IPS DF 6.9 (cell line): ENCODE measurements around the gene MMP14.

Source experiments
- DNase-seq: peaks from one replicate; pipeline ENCODE4 v3.0.0-alpha.2; 2013; ENCODE audit warnings: low read depth, low spot score
- H3K27ac ChIP-seq: one replicate; pipeline ENCODE4 v1.5.1; 2013; ENCODE audit warnings: low read length, control low read depth
- H3K27me3 ChIP-seq: 2 replicates; pipeline ENCODE4 v1.6.1; 2013; ENCODE audit warnings: mild to moderate bottlenecking, low read length; ENCODE audit not compliant: control insufficient read depth, insufficient read depth
- H3K36me3 ChIP-seq: 2 replicates; pipeline ENCODE4 v1.6.1; 2013; ENCODE audit warnings: low read length; ENCODE audit not compliant: control insufficient read depth, insufficient read depth
- H3K4me1 ChIP-seq: 2 replicates; pipeline ENCODE4 v1.6.1; 2013; ENCODE audit warnings: low read length; ENCODE audit not compliant: control insufficient read depth, insufficient read depth
- H3K4me3 ChIP-seq: 2 replicates; pipeline ENCODE4 v1.5.1; 2013; ENCODE audit warnings: mild to moderate bottlenecking, low read length
- H3K9me3 ChIP-seq: 2 replicates; pipeline ENCODE4 v1.6.1; 2013; ENCODE audit warnings: low read length, inconsistent platforms; ENCODE audit not compliant: control insufficient read depth, insufficient read depth
- WGBS: extraction: QIAGEN DNeasy Blood & Tissue Kit; methylation state at CpG from one replicate; pipeline ENCODE4 v1.1.7; 2013; ENCODE audit warnings: mixed read lengths, missing lambda C conversion rate; ENCODE audit not compliant: insufficient read length, insufficient coverage; 5-methylcytosine and 5-hydroxymethylcytosine counted together

MMP14 gene

DNA sequence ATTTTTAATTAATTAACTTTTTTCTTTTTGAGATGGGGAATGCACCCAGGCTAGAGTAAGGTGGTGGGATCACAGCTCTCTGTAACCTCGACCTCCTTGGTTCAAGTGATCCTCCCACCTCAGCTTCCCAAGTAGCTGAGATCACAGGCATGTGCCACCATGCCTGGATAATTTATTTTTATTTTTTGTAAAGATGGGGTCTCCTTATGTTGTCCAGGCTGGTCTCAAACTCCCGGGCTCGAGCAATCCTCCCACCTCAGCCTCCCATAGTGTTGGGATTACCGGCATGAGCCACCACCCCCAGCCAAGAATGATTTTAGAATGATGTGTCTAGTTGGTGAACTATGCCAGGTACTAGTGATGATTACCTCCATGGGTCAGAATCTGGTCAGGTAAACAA, 28.6 kb downstream of the MMP14 start:
- no peak overlapping the region for H3K4me3 ChIP-seq

DNA sequence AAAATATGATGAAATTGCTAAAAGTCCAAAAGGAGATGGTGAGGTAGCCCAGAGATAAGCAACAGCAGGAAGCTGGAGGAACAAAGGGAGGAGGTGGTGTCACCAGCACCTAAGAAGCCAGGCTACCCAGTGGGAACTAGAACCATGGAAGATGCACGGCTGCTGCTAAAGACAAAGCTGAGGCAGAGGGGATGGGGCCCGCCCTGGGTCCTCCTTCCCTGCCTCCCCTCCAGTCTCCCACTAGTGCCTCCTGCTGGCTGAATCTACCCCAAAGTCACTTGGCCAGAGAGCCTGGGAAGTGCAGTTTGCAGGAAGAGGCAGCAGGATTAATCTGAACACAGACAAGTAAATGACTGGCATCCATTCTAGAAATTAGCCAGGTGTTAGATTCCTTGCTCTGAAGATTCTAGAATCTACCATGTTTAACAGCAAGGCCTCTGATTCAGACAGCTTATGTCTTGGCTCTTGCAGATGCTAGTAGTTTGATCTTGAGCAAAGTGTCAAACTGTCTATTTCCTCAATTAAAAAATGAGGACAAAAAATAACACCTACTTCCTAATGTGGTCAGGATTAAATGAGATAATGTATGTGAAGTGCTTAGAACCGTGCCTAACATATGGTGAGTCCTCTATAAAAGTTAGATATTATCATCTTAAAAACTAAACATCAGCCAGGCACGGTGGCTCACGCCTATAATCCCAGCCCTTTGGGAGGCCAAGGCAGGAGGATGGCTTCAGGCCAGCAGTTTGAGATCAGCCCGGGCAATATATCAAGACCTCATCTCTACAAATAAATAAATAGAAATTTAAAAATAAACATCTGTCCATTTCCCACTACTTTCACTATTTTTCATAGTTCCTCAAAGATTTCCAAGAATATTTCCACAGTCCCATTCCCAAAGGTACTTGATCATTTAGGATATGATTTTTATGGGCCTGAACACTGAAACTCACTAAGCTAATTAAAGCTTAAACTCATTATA, 29.3 kb downstream of the MMP14 start:
- no peak for DNase-seq

More for the DNA sequence above, 28.6 kb downstream of the MMP14 start:
- Histone ChIP-seq H3K36me3 (no peaks in the 10 kb centered on the region), H3K27me3 (no peaks in the 10 kb centered on the region), H3K4me1 (no peaks in the 10 kb centered on the region), H3K27ac (no peak overlapping the region), H3K9me3 (no peaks in the 10 kb centered on the region)
- no peak for DNase-seq
- no CpG with 5 or more reads among the region's 4 CpGs for WGBS

DNA sequence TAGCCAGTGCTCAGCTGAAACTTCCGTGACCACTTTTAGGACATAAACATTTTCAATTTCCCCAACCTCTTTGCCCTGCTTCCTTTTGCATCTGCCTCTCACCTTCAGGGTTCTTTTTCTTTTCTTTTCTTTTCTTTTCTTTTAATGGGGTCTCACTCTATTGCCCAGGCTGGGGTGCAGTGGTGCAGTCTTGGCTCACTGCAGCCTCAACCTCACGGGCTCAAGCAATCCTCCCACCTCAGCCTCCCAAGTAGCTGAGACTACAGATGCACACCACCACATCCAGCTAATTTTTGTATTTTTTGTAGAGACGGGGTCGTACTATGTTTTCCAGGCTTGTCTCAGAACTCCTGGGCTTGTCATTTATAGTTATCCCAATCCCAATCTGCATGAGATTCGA, 30.5 kb downstream of the MMP14 start:
- H3K4me1 ChIP-seq, result no peaks in the 10 kb centered on the region
- no peak overlapping the region for H3K27ac ChIP-seq
- no peaks in the 10 kb centered on the region for H3K36me3 ChIP-seq
- H3K9me3 ChIP-seq, result no peaks in the 10 kb centered on the region
- DNase-seq, result no peak
- H3K27me3 ChIP-seq, result no peaks in the 10 kb centered on the region
- no peak overlapping the region for H3K4me3 ChIP-seq
- no CpG with 5 or more reads among the region's 5 CpGs for WGBS

More for the DNA sequence above, 29.3 kb downstream of the MMP14 start:
- Histone ChIP-seq H3K27me3 (no peaks in the 10 kb centered on the region), H3K4me1 (no peaks in the 10 kb centered on the region), H3K27ac (no peak overlapping the region), H3K4me3 (no peak overlapping the region), H3K36me3 (no peaks in the 10 kb centered on the region), H3K9me3 (no peaks in the 10 kb centered on the region)
- no CpG with 5 or more reads among the region's 6 CpGs for WGBS

DNA sequence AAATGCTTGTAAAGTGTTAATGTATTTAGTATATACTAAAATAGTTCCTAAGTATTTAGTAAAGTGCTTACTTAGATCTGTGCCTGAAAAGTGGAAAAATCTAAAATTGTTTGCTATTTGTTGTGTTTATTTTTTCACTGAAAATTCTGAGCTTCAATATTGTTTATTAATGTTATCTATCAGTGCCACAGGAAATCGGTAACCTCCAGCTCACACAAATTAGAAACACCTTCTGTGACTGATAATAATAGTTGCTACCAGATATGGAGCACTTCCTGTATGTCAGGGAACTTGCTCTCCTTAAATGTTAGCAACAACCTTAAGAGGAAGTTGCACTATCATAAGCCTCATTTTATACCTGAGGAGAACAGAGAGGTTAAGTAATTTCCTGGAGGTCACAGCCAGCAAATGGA, 34.4 kb downstream of the MMP14 start:
- H3K9me3 ChIP-seq, result no peaks in the 10 kb centered on the region
- peak overlapping the region; percentile 94; the same call in 1 of the 2 replicates for H3K4me3 ChIP-seq
- peaks cover 5% of the 10 kb centered on the region; the same call in 1 of the 2 replicates for H3K36me3 ChIP-seq
- WGBS, result no CpG with 5 or more reads among the region's 1 CpG
- H3K27ac ChIP-seq, result no peak overlapping the region
- DNase-seq, result no peak
- H3K4me1 ChIP-seq, result no peaks in the 10 kb centered on the region
- H3K27me3 ChIP-seq, result no peaks in the 10 kb centered on the region

DNA sequence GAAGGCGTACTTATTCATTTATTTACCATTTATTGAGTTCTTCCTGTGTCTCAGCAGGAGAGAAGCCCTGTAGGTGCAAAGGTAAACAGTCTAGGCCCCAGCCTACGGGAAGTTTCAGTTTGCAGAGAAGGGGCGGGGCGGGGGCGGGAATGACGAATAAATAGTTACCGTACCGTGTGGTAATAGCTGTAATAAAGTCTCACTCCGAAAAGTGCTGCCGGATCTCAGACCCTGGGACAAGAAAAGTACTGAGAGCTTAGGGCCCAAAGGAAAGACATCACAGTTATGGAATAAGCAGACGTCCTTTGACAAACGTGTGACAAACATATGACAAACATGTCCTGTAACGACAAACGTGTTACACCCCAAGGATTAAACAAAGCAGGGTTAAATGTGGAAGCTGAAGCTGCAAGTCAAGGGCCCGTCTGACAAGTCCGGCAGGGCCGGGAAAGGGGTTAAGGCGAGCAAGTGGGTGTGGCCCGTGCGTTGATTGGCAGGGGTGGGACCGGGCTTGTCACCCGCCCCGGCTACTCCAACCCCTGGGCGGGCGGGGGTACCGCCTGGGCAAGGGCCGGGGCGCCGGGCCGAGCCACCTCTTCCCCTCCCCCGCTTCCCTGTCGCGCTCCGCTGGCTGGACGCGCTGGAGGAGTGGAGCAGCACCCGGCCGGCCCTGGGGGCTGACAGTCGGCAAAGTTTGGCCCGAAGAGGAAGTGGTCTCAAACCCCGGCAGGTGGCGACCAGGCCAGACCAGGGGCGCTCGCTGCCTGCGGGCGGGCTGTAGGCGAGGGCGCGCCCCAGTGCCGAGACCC, 35.0 kb downstream of the MMP14 start, which contains the start of gene LRP10:
TSS of gene LRP10 (plus strand) at position 517 of the 809 bp plus-strand sequence. CDS start 564 bp downstream, outside the sequence.
- Histone ChIP-seq H3K4me3 (peak within 1 kb of the TSS; percentile 94), H3K36me3 (peaks cover 10% of the 10 kb centered on the region; the same call in 1 of the 2 replicates), H3K27ac (no peak within 1 kb of the TSS), H3K9me3 (no peaks in the 10 kb centered on the region), H3K27me3 (no peaks in the 10 kb centered on the region), H3K4me1 (no peaks in the 10 kb centered on the region)
- DNase-seq, result no peak
- WGBS, result no CpG with 5 or more reads among the region's 50 CpGs

DNA sequence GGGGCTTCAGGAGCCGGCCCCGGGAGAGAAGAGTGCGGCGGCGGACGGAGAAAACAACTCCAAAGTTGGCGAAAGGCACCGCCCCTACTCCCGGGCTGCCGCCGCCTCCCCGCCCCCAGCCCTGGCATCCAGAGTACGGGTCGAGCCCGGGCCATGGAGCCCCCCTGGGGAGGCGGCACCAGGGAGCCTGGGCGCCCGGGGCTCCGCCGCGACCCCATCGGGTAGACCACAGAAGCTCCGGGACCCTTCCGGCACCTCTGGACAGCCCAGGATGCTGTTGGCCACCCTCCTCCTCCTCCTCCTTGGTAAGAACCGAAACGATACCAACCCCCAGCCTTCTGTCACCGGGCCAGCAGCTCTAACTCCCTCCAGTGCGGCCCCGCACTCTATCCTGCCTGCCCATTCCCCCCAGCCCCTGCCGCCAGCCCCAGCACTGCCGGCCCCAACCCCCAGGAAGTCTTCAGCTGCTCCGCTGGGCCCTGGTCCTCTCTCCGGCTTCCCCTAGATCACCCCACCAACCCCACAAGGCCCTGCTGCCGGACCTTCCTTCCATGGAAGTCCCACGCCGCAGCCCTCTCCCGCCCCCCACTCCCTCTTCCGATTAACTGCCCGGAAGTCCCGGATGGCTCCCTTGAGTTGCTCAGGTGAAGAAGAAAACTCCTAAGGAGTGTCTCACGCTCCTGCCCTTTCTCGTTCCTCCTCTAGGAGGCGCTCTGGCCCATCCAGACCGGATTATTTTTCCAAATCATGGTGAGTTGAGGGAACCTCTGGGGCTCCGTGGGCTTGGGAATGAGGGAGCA, 35.8 kb downstream of the MMP14 start:
- WGBS, result no CpG with 5 or more reads among the region's 45 CpGs
- H3K27ac ChIP-seq, result no peak overlapping the region
- no peaks in the 10 kb centered on the region for H3K4me1 ChIP-seq
- H3K27me3 ChIP-seq, result no peaks in the 10 kb centered on the region
- H3K9me3 ChIP-seq, result no peaks in the 10 kb centered on the region
- peak overlapping the region; percentile 94 for H3K4me3 ChIP-seq
- no peak for DNase-seq
- H3K36me3 ChIP-seq, result peaks cover 10% of the 10 kb centered on the region; the same call in 1 of the 2 replicates

DNA sequence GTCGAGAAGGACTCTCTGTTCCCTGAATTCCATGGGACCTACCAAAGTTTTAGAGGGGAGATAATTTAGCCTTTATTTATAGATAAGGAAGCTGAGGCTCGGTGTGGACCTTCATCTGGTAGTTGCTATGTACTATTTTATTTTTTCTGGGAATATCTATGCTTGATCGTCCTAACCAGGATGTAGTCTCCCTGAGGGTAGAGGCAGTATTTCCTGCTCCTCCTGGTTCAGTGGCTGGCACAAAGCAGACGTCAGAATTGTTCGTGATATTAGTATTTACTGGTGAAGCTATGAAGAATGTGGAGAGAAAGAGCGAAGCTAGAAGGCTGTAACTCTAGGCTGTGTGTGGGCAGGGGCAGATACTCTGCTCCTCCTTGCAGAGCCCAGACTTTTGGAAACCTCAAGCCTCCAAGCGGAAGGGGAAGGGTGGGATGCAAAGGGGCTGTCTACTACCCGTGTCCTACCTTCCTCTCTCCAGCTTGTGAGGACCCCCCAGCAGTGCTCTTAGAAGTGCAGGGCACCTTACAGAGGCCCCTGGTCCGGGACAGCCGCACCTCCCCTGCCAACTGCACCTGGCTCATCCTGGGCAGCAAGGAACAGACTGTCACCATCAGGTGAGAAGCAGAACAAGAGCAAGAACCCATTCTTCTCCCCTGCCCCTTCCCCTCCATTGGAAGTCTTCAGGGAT, 36.6 kb downstream of the MMP14 start:
- Histone ChIP-seq H3K27ac (no peak overlapping the region), H3K4me3 (no peak overlapping the region; the same call in 1 of the 2 replicates), H3K9me3 (no peaks in the 10 kb centered on the region), H3K36me3 (peaks cover 10% of the 10 kb centered on the region; the same call in 1 of the 2 replicates), H3K27me3 (no peaks in the 10 kb centered on the region), H3K4me1 (no peaks in the 10 kb centered on the region)
- no CpG with 5 or more reads among the region's 10 CpGs for WGBS
- no peak for DNase-seq

DNA sequence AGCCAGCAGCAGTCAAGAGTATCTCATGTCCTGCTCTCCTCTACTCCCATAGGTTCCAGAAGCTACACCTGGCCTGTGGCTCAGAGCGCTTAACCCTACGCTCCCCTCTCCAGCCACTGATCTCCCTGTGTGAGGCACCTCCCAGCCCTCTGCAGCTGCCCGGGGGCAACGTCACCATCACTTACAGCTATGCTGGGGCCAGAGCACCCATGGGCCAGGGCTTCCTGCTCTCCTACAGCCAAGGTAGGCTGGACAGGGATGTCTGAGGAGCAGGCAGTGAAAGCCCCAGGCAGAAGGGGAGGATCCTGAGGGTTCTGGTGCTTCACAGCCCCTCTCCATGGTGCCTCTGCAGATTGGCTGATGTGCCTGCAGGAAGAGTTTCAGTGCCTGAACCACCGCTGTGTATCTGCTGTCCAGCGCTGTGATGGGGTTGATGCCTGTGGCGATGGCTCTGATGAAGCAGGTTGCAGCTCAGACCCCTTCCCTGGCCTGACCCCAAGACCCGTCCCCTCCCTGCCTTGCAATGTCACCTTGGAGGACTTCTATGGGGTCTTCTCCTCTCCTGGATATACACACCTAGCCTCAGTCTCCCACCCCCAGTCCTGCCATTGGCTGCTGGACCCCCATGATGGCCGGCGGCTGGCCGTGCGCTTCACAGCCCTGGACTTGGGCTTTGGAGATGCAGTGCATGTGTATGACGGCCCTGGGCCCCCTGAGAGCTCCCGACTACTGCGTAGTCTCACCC, 38.8 kb downstream of the MMP14 start:
- Histone ChIP-seq H3K27ac (no peak overlapping the region), H3K4me3 (no peak overlapping the region), H3K36me3 (peaks cover 10% of the 10 kb centered on the region; the same call in 1 of the 2 replicates), H3K27me3 (no peaks in the 10 kb centered on the region), H3K4me1 (no peaks in the 10 kb centered on the region), H3K9me3 (no peaks in the 10 kb centered on the region)
- DNase-seq, result no peak
- WGBS, result no CpG with 5 or more reads among the region's 15 CpGs

DNA sequence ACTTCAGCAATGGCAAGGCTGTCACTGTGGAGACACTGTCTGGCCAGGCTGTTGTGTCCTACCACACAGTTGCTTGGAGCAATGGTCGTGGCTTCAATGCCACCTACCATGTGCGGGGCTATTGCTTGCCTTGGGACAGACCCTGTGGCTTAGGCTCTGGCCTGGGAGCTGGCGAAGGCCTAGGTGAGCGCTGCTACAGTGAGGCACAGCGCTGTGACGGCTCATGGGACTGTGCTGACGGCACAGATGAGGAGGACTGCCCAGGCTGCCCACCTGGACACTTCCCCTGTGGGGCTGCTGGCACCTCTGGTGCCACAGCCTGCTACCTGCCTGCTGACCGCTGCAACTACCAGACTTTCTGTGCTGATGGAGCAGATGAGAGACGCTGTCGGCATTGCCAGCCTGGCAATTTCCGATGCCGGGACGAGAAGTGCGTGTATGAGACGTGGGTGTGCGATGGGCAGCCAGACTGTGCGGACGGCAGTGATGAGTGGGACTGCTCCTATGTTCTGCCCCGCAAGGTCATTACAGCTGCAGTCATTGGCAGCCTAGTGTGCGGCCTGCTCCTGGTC, 39.4 kb downstream of the MMP14 start:
- Histone ChIP-seq H3K4me1 (no peaks in the 10 kb centered on the region), H3K9me3 (no peaks in the 10 kb centered on the region), H3K27ac (no peak overlapping the region), H3K27me3 (no peaks in the 10 kb centered on the region), H3K4me3 (no peak overlapping the region), H3K36me3 (peaks cover 10% of the 10 kb centered on the region; the same call in 1 of the 2 replicates)
- DNase-seq, result no peak
- no CpG with 5 or more reads among the region's 20 CpGs for WGBS
